BJ (cell line): Measurements from ENCODE around the gene TEKT5. TPM values are rescaled to one million over a fixed set of nuclear protein-coding genes. Genes with fewer than 3 reads are reported as not detected.

Source experiments
- CTCF ChIA-PET: fragments of 350-600 bp; formaldehyde crosslinking; extraction: SDS; loops from one replicate; lab custom pipeline; 2021; ENCODE audit warnings: antibody characterized with exemption, inconsistent platforms; lab: Yijun Ruan, JAX
- POLR2A ChIA-PET: fragments of 300-600 bp; sonication (Branson Sonifier 250); formaldehyde crosslinking; extraction: SDS; loops from one replicate; lab custom pipeline; 2021; ENCODE audit warnings: antibody characterized with exemption; lab: Charles Lee
- DNase-seq: peaks from one replicate; pipeline ENCODE4 v3.0.0-alpha.2; 2011; ENCODE audit warnings: low read depth
- H3K27me3 ChIP-seq: 2 replicates; pipeline ENCODE4 v1.6.0; 2011; ENCODE audit warnings: low read length; ENCODE audit not compliant: control insufficient read depth, insufficient read depth
- H3K36me3 ChIP-seq: 2 replicates; pipeline ENCODE4 v1.5.1; 2011; ENCODE audit warnings: low read length; ENCODE audit not compliant: control insufficient read depth, insufficient read depth
- H3K4me3 ChIP-seq: 2 replicates; pipeline ENCODE4 v1.5.1; 2011; ENCODE audit warnings: low read depth, mild to moderate bottlenecking, control low read depth, low read length
- CTCF ChIP-seq: IDR thresholded peaks from 2 replicates; pipeline ENCODE4 v1.5.1; 2011; ENCODE audit warnings: low read depth, mild to moderate bottlenecking, control low read depth, inconsistent platforms, low read length, moderate library complexity; ENCODE audit not compliant: insufficient read depth
- polyA plus RNA-seq: library from polyadenylated mRNA; depleted of rRNA; stranded (reverse); fragments of >200 nt; gene quantifications from 2 replicates; pipeline ENCODE4 v1.2.3, GENCODE V29; 2011

The TEKT5 gene
- polyA plus RNA-seq, 1 experiment, result not detected

GRCh38 chr16:10699756-10700155 is 5.0 kb upstream of the TEKT5 start:
- TF ChIP-seq CTCF, result no peak
- ChIA-PET CTCF (no interaction called here), POLR2A (no interaction called here)
- DNase-seq, result no peak
- Histone ChIP-seq H3K36me3 (no peaks in the 10 kb centered on the region), H3K27me3 (no peaks in the 10 kb centered on the region), H3K4me3 (no peak overlapping the region)

DNA sequence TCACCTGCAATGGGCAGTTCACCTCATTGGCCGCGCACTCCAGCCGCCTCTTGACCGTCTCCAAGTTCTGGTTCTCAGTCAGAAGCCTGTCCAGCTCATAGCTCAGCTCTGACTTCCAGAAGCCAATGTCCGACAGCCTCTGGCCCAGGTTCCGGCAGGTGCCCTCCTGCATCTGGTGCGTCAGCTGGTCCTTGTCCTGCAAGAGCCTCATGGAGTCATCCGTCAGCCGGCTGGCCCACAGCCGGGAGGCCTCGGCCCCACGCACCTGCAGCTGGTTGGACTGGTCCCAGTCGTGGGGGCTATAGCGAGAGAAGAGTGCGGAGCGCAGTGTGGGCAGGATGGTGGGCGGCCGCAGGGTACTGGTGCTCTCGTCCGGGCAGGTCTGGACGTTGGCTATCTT is 424 bp downstream of the TEKT5 start:
- DNase-seq, result no peak
- TF ChIP-seq CTCF, result no peak
- ChIA-PET POLR2A (no interaction called here), CTCF (interaction anchor here (0.6 kb wide), 1 partner anchor 180 kb away, joined by 3 read pairs; no protein-coding TSS in a partner anchor)
- no peak overlapping the region for H3K4me3 ChIP-seq
- H3K36me3 ChIP-seq, result no peaks in the 10 kb centered on the region
- H3K27me3 ChIP-seq, result no peaks in the 10 kb centered on the region

GRCh38 chr16:10693889-10694288 is 841 bp downstream of the TEKT5 start:
- Histone ChIP-seq H3K27me3 (no peaks in the 10 kb centered on the region), H3K4me3 (no peak overlapping the region), H3K36me3 (no peaks in the 10 kb centered on the region)
- TF ChIP-seq CTCF, result no peak
- POLR2A ChIA-PET, result no interaction called here
- no peak for DNase-seq
- CTCF ChIA-PET, result no interaction called here

- Histone ChIP-seq H3K36me3 (no peaks in the 10 kb centered on the region), H3K27me3 (no peaks in the 10 kb centered on the region), H3K4me3 (no peak overlapping the region)
- TF ChIP-seq CTCF, result no peak
- POLR2A ChIA-PET, result no interaction called here
- CTCF ChIA-PET, result no interaction called here
- DNase-seq, result no peak
Measured at GRCh38 chr16:10692470-10692869, 2.3 kb downstream of the TEKT5 start.

- no peak for DNase-seq
- ChIA-PET POLR2A (no interaction called here), CTCF (interaction anchor here (1.0 to 1.7 kb wide), 3 partner anchors 21 to 165 kb away, joined by 3 to 4 read pairs (median 3); no protein-coding TSS in a partner anchor)
- TF ChIP-seq CTCF, result no peak
- H3K36me3 ChIP-seq, result no peaks in the 10 kb centered on the region
- no peak overlapping the region for H3K4me3 ChIP-seq
- H3K27me3 ChIP-seq, result no peaks in the 10 kb centered on the region
Measured at GRCh38 chr16:10688726-10689125, 6.0 kb downstream of the TEKT5 start.
